ENCODE measurements around the gene C20orf144. TPM values are rescaled to one million over a fixed set of nuclear protein-coding genes. Genes with fewer than 3 reads are reported as not detected.

C20orf144 gene
- total RNA-seq, 2 donors from 2014 or later = 0.12 to 0.81 TPM

GRCh38 chr20:33673114-33673409, 10.9 kb downstream of the C20orf144 start:
- H3K9me3 Mint-ChIP-seq = no peaks in the 10 kb centered on the region
- H3K4me1 Mint-ChIP-seq (ENCODE audit: low read depth in 2 of 2) = peaks cover 22% of the 10 kb centered on the region in 2 donors
- peak overlapping the region; percentile 98 for H3K4me3 Mint-ChIP-seq
- peak overlapping the region; percentile 29 to 58 for H3K27ac Mint-ChIP-seq
- ATAC-seq (no peak), DNase-seq (ENCODE audit: low spot score) (no peak)
- no peaks in the 10 kb centered on the region for H3K36me3 Mint-ChIP-seq
- no peaks in the 10 kb centered on the region for H3K27me3 Mint-ChIP-seq

- no peaks in the 10 kb centered on the region for H3K36me3 Mint-ChIP-seq
- H3K27me3 Mint-ChIP-seq = no peaks in the 10 kb centered on the region
- ATAC-seq = peak in 1 of 2 donors; percentile 69
- H3K4me3 Mint-ChIP-seq = peak overlapping the region; percentile 98
- H3K9me3 Mint-ChIP-seq = no peaks in the 10 kb centered on the region
- DNase-seq (ENCODE audit: low spot score) = no peak
- H3K4me1 Mint-ChIP-seq (ENCODE audit: low read depth in 2 of 2) = peaks cover 18 to 23% of the 10 kb centered on the region in 2 donors
- peak overlapping the region; percentile 29 to 58 for H3K27ac Mint-ChIP-seq
Observed at GRCh38 chr20:33673410-33674293, 11.5 kb downstream of the C20orf144 start.

- ATAC-seq = peak; percentile 93 to 95
- peak within 1 kb of the TSS; percentile 39 to 58 for H3K27ac Mint-ChIP-seq
- peak within 1 kb of the TSS; percentile 98 for H3K4me3 Mint-ChIP-seq
- H3K36me3 Mint-ChIP-seq = no peaks in the 10 kb centered on the region
- no peaks in the 10 kb centered on the region for H3K27me3 Mint-ChIP-seq
- peaks cover 22 to 28% of the 10 kb centered on the region in 2 donors for H3K4me1 Mint-ChIP-seq (ENCODE audit: low read depth in 2 of 2)
- peak; percentile 84 for DNase-seq (ENCODE audit: low spot score)
- no peaks in the 10 kb centered on the region for H3K9me3 Mint-ChIP-seq
Observed at GRCh38 chr20:33674294-33675135, 12.4 kb downstream of the C20orf144 start, which contains the start of gene NECAB3. Gene NECAB3, minus strand, starts transcription at chr20:33674428. Its CDS starts 76 bp downstream, at chr20:33674352.

GRCh38 chr20:33675136-33675959, 13.2 kb downstream of the C20orf144 start:
- Mint-ChIP-seq H3K9me3 (no peaks in the 10 kb centered on the region), H3K4me1 (ENCODE audit: low read depth in 2 of 2) (peaks cover 23 to 29% of the 10 kb centered on the region in 2 donors)

DNA sequence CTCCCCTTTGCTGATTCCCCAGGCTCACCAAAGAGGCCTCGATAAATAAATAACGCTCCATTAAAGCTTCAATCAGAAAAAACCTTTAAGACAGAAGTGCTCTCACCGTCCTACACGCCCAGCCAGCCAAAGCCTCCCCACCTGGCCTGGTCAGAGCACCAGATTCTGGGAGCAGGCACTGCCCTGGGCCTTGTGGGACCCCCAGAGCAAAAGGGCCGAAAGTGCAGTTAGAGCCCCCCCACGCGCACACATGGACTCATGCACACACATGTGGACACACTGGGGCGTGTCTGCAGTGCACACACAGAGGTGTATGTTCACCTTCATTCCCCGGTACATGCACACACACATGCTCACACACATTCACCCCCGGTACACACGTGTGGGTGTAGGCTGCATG, 14.0 kb downstream of the C20orf144 start:
- ATAC-seq (no peak), DNase-seq (ENCODE audit: low spot score) (no peak)
- Mint-ChIP-seq H3K9me3 (no peaks in the 10 kb centered on the region), H3K4me1 (ENCODE audit: low read depth in 2 of 2) (peaks cover 27 to 37% of the 10 kb centered on the region in 2 donors), H3K27ac (no peak overlapping the region), H3K27me3 (no peaks in the 10 kb centered on the region), H3K36me3 (no peaks in the 10 kb centered on the region), H3K4me3 (no peak overlapping the region)

More at GRCh38 chr20:33675136-33675959, 13.2 kb downstream of the C20orf144 start:
- DNase-seq (ENCODE audit: low spot score) (no peak), ATAC-seq (no peak)
- Mint-ChIP-seq H3K36me3 (no peaks in the 10 kb centered on the region), H3K27me3 (no peaks in the 10 kb centered on the region), H3K4me3 (peak overlapping the region; percentile 81), H3K27ac (peak overlapping the region; percentile 39 to 42)

DNA sequence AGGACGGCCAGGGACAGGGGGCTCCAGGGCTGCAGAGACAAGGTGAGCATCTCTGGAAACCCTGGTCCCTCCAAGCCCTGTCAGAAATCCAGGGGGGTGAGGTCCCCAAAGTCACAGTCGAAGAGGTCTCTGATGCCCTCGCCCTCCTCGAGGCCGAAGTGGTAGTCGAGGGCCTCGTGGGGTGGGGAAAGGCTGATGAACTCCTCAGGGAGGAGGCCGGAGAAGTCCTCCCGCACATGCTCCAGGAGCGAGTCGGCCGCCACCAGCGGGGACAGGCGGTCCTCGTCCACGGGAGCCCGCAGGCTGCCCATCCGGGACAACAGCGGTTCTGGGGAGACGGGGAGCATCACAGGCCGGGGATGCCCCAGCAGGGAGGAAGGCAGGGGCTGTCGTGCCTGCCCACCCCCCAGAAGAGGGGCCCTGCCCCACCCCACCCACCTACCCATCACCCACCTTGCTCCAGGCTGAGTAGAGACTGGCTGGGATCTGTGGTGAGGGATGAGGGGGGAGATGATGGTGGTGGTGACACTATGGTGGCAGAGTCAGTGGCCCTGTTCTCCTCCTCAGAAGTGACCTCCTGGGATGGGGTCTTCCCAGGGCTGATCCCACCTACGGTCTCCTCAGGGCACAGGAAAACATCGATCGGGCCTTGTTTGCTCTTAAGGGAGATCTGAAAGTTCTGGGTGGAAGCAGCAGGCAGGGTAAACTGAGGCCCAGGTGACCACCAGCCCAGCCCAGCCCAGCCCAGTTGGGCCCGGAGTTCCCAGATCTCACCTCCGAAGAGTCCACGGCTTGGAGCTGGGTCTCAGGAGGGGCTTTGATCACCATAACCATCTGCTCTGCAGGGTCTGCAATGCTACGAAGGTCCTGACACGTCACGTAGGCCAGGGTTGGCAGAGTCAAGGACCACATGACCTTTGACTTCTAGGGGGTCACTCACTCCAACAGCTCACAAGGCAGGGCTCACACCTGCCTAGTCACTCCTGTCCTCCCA, 14.8 kb downstream of the C20orf144 start:
- Mint-ChIP-seq H3K27ac (no peak overlapping the region), H3K4me1 (ENCODE audit: low read depth in 2 of 2) (peaks cover 31 to 43% of the 10 kb centered on the region in 2 donors), H3K4me3 (no peak overlapping the region), H3K9me3 (no peaks in the 10 kb centered on the region), H3K27me3 (no peaks in the 10 kb centered on the region), H3K36me3 (no peaks in the 10 kb centered on the region)
- no peak for DNase-seq (ENCODE audit: low spot score)
- no peak for ATAC-seq

DNA sequence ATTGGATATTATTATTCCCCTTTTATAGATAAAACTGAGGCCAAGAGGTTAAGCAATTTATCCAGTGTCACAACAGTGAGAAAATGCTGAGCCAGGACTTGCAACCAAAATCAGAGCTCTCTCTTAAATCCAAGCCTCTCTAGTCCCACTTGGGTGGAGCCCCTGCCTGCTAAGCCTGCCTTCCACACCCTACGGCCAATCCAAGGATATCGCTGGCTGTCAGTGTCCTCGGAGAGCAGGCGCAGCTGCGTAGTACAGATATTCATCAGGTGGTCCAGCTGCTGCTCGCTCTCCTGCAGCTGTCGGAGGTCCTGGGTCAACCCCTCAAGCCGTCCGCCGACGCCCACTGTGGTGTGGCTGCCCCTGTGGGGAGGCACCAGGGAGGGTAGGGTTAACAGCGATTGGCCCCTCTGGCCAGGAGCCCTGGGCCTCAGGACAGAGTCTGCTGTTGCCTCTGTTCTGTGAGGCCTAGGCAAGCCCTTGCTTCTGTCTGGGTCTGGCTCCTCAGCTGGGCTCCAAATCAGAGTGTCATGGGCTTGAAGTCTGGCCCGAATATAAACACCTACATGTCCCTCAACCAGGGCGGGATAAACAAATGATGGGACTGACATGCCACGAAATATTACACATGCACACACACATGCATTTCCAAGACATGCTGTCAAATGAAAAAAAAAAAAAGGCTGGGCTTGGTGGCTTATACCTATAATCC, 16.0 kb downstream of the C20orf144 start:
- no peaks in the 10 kb centered on the region for H3K27me3 Mint-ChIP-seq
- H3K4me3 Mint-ChIP-seq = no peak overlapping the region
- ATAC-seq = no peak
- peak overlapping the region in 1 of 2 donors; percentile 63 for H3K27ac Mint-ChIP-seq
- DNase-seq (ENCODE audit: low spot score) = no peak
- H3K9me3 Mint-ChIP-seq = no peaks in the 10 kb centered on the region
- no peaks in the 10 kb centered on the region for H3K36me3 Mint-ChIP-seq
- H3K4me1 Mint-ChIP-seq (ENCODE audit: low read depth in 2 of 2) = peaks cover 31 to 40% of the 10 kb centered on the region in 2 donors

DNA sequence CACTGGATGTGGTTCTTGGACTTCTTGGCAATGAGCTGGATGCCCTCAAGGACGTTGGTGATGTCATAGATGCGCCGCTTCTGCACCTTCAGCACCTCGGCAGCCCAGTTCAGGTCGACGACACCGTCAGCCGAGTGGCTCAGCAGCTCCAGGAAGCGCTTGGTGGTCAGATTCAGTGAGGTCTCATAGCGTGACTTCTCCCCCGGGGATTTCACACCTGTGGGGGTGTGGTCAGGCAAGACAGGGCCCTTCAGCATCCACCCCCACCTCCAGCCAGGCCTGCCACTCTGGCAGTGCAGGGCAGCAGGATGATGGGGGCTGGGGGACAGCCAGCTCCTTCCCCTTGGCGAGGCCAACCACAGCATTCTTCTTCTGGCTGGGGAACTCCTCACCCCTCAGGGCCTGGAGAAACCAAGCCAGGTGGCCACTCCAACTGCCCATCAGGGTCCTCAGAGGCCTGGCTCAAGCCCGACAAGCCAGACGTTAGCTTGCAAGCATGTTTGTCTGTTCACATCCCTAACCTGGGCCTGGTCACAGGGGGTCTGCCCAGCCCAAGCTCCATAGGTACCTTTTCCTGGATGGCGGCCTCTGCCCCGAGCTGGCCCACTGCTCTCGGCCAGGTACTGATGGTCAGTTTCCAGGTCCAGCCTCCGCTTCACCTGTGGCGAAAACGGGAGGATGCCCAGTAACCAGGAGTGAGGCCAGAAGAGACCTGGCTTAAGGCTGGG, 17.8 kb downstream of the C20orf144 start:
- DNase-seq (ENCODE audit: low spot score) (no peak), ATAC-seq (peak; percentile 62 to 67)
- peaks cover 29 to 36% of the 10 kb centered on the region in 2 donors for H3K4me1 Mint-ChIP-seq (ENCODE audit: low read depth in 2 of 2)
- no peak overlapping the region for H3K4me3 Mint-ChIP-seq
- peak overlapping the region in 1 of 2 donors; percentile 23 for H3K27ac Mint-ChIP-seq
- H3K27me3 Mint-ChIP-seq = no peaks in the 10 kb centered on the region
- no peaks in the 10 kb centered on the region for H3K9me3 Mint-ChIP-seq
- H3K36me3 Mint-ChIP-seq = no peaks in the 10 kb centered on the region

DNA sequence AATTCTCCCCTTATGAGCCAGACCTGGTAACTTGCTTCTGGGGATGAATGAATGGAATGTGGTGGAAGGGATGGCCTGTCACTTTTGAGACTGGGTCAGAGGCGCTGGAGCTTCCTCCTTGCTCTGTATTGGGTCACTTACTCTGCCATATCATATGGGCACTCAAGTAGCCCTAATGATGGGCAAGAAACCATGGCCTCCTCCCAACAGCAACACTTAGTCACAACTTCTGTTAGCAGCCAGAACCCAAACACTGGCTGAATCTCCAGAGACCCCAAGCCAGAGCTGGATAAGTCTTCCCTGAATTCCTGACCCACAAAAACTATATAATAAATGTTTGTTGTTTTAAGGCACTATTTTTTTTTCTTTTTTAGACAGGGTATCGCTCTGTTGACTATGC, 18.6 kb downstream of the C20orf144 start:
- no peak for ATAC-seq
- Mint-ChIP-seq H3K27me3 (no peaks in the 10 kb centered on the region), H3K4me1 (ENCODE audit: low read depth in 2 of 2) (peaks cover 30 to 32% of the 10 kb centered on the region in 2 donors), H3K27ac (peak overlapping the region in 1 of 2 donors; percentile 23), H3K4me3 (peak overlapping the region; percentile 38), H3K9me3 (no peaks in the 10 kb centered on the region), H3K36me3 (no peaks in the 10 kb centered on the region)
- no peak for DNase-seq (ENCODE audit: low spot score)

DNA sequence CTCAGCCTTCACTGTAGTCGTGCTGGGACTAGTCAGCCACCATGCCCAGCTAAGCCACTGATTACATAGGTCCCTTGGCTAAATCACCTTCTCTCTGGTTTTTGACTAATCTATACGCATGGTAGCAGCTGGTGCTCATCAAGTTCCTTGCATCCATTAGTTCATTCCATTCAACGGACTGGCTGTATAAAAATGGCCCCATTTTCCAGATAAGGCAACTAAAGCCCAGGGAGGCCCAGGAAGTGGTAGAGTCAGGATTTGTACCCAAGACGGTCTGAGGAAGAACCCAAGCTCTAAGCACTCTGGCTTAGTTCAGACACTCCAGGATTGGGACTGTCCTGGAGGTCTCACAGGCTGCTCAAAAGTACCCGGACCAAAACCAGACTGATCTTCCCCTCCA, 19.2 kb downstream of the C20orf144 start:
- H3K27ac Mint-ChIP-seq = peak overlapping the region in 1 of 2 donors; percentile 21
- peaks cover 30 to 32% of the 10 kb centered on the region in 2 donors for H3K4me1 Mint-ChIP-seq (ENCODE audit: low read depth in 2 of 2)
- H3K9me3 Mint-ChIP-seq = no peaks in the 10 kb centered on the region
- no peaks in the 10 kb centered on the region for H3K36me3 Mint-ChIP-seq
- ATAC-seq (no peak), DNase-seq (ENCODE audit: low spot score) (no peak)
- H3K4me3 Mint-ChIP-seq = peak overlapping the region; percentile 58
- no peaks in the 10 kb centered on the region for H3K27me3 Mint-ChIP-seq

GRCh38 chr20:33681728-33682353, 19.7 kb downstream of the C20orf144 start:
- DNase-seq (ENCODE audit: low spot score) = no peak
- peak overlapping the region in 1 of 2 donors; percentile 21 for H3K27ac Mint-ChIP-seq
- H3K9me3 Mint-ChIP-seq = no peaks in the 10 kb centered on the region
- no peaks in the 10 kb centered on the region for H3K36me3 Mint-ChIP-seq
- H3K27me3 Mint-ChIP-seq = no peaks in the 10 kb centered on the region
- no peak for ATAC-seq
- peaks cover 34 to 37% of the 10 kb centered on the region in 2 donors for H3K4me1 Mint-ChIP-seq (ENCODE audit: low read depth in 2 of 2)
- H3K4me3 Mint-ChIP-seq = peak overlapping the region; percentile 58
